Measurements from ENCODE around the gene DDX10. TPM values are rescaled to one million over a fixed set of nuclear protein-coding genes. Genes with fewer than 3 reads are reported as not detected.

Gene DDX10
- total and polyA plus RNA-seq, 9 donors, result 13.1 to 34.3 (median 25.7) TPM

GRCh38 chr11:108891143-108891542, 226.3 kb downstream of the DDX10 start:
- H3K36me3 ChIP-seq, result no peaks in the 10 kb centered on the region
- no peak overlapping the region for H3K27ac ChIP-seq
- H3K4me1 ChIP-seq (ENCODE audit: insufficient read depth), result peaks cover 2% of the 10 kb centered on the region
- intact Hi-C loops (cut with DNase I), result no loop called here
- DNase-seq, result no peak
- no peak for TF ChIP-seq POLR2A (IDR thresholded peaks at IDR 0.05)
- no peak for TF ChIP-seq CTCF (IDR thresholded peaks at IDR 0.05)
- no peak for TF ChIP-seq EP300 (IDR thresholded peaks at IDR 0.05)
- H3K27me3 ChIP-seq, result no peaks in the 10 kb centered on the region
- no peaks in the 10 kb centered on the region for H3K9me3 ChIP-seq
- 73 to 84% (median 83%) methylated on average over 2 of the region's 2 CpGs for WGBS, 3 donors
- H3K4me3 ChIP-seq, result no peak overlapping the region

- WGBS, 3 donors, result 93 to 95% (median 94%) methylated on average over 7 of the region's 7 CpGs
- intact Hi-C loops (cut with DNase I), result no loop called here
- Histone ChIP-seq H3K36me3 (no peaks in the 10 kb centered on the region), H3K27ac (no peak overlapping the region), H3K4me3 (no peak overlapping the region), H3K4me1 (ENCODE audit: insufficient read depth) (peaks cover 2% of the 10 kb centered on the region), H3K9me3 (no peaks in the 10 kb centered on the region), H3K27me3 (no peaks in the 10 kb centered on the region)
- TF ChIP-seq POLR2A (IDR thresholded peaks at IDR 0.05) (no peak), EP300 (IDR thresholded peaks at IDR 0.05) (no peak)
- no peak for DNase-seq
Observed at GRCh38 chr11:108891909-108892511, 227.1 kb downstream of the DDX10 start.

GRCh38 chr11:108895579-108896480, 231.0 kb downstream of the DDX10 start:
- no peak for DNase-seq
- TF ChIP-seq POLR2A (IDR thresholded peaks at IDR 0.05) (no peak), EP300 (IDR thresholded peaks at IDR 0.05) (no peak), CTCF (IDR thresholded peaks at IDR 0.05) (no peak)
- Histone ChIP-seq H3K27ac (no peak overlapping the region), H3K4me1 (ENCODE audit: insufficient read depth) (no peaks in the 10 kb centered on the region), H3K4me3 (no peak overlapping the region), H3K27me3 (no peaks in the 10 kb centered on the region), H3K9me3 (no peaks in the 10 kb centered on the region), H3K36me3 (no peaks in the 10 kb centered on the region)
- intact Hi-C loops (cut with DNase I), result no loop called here
- WGBS, 3 donors, result 73 to 81% (median 76%) methylated on average over 8 of the region's 8 CpGs

- intact Hi-C loops (cut with DNase I), result no loop called here
- no peak overlapping the region for H3K27ac ChIP-seq
- no peaks in the 10 kb centered on the region for H3K4me1 ChIP-seq (ENCODE audit: insufficient read depth)
- WGBS, 3 donors, result 95 to 100% (median 98%) methylated on average over 1 of the region's 1 CpG
- DNase-seq, result no peak
- H3K36me3 ChIP-seq, result no peaks in the 10 kb centered on the region
- H3K27me3 ChIP-seq, result no peaks in the 10 kb centered on the region
- TF ChIP-seq EP300 (IDR thresholded peaks at IDR 0.05) (no peak), CTCF (IDR thresholded peaks at IDR 0.05) (no peak), POLR2A (IDR thresholded peaks at IDR 0.05) (no peak)
- H3K9me3 ChIP-seq, result no peaks in the 10 kb centered on the region
- no peak overlapping the region for H3K4me3 ChIP-seq
Observed at GRCh38 chr11:108897071-108897481, 232.2 kb downstream of the DDX10 start.

- no peak overlapping the region for H3K4me3 ChIP-seq
- H3K36me3 ChIP-seq, result no peaks in the 10 kb centered on the region
- WGBS, 3 donors, result 96 to 99% (median 98%) methylated on average over 5 of the region's 5 CpGs
- H3K27ac ChIP-seq, result no peak overlapping the region
- no peaks in the 10 kb centered on the region for H3K4me1 ChIP-seq (ENCODE audit: insufficient read depth)
- no peaks in the 10 kb centered on the region for H3K27me3 ChIP-seq
- intact Hi-C loops (cut with DNase I), result no loop called here
- no peak for TF ChIP-seq POLR2A (IDR thresholded peaks at IDR 0.05)
- no peak for TF ChIP-seq CTCF (IDR thresholded peaks at IDR 0.05)
- TF ChIP-seq EP300 (IDR thresholded peaks at IDR 0.05), result no peak
- no peaks in the 10 kb centered on the region for H3K9me3 ChIP-seq
- DNase-seq, result no peak
Observed at GRCh38 chr11:108897916-108898315, 233.0 kb downstream of the DDX10 start.

Data from ovary (tissue), 9 donors.